Stimulated activated CD4-positive, alpha-beta T cell treated with anti-CD3 and anti-CD28 coated beads, Interleukin-2, amount 100 ng/mL, for 48 hours (primary cell): ENCODE data around the gene YDJC.
"Not testable (repeated sequence)": the region's sequence is repeated elsewhere in the genome, so short reads cannot be mapped to it uniquely, and the experiment has no call there.

Experiments used
- DNase-seq, 2 donors: peaks; one replicate each; pipeline ENCODE4 v3.0.0-alpha.2; 2020

The YDJC gene

DNA sequence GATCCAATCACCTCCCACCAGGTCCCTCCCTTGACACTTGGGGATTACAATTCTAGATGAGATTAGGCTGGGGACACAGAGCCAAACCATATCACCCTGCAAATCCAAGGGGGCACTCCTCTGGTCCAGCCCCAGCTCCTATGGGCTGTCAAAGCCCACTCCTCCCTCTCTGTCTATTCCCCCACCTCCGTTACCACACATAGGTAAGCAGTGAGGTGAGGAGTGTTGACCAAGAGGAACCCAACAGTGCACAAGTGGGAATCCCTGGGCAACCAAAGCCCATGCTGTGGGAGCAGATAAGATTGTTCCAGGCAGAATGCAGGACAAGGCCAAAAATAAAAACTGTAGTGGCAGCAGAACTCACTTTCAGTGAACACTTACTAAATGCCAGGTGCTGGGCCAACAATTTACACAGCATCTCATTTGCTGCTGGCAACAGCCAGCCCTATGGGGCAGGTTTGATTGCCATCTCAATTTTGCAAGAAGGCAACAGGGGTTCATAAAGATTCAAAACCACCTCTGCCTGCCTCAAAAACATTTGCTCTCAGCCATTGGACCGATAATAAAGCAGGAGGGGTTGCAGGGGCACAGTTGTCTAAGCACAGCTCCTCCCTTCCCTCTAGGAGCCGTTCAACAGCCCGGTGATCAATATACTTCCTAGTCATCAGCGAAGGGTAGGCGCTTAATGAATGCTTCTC, 21.1 kb upstream of the YDJC start:
- no peak for DNase-seq

DNA sequence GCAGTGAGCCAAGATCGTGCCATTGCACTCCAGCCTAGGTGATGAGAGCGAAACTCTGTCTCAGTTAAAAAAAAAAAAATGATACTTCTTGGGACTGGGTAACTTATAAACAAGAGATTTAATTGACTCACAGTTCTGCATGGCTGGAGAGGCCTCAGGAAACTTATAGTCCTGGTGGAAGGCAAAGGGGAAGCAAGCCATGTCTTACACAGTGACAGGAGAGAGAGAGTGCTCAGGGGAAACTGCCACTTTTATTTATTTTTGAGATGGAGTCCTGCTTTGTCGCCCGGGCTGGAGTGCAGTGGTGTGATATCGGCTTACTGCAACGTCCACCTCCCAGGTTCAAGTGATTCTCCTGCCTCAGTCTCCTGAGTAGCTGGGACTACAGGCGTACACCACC, 20.5 kb upstream of the YDJC start:
- no peak for DNase-seq

GRCh38 chr22:21646608-21647590, 17.1 kb upstream of the YDJC start:
- DNase-seq = peak; percentile 59 to 64

DNA sequence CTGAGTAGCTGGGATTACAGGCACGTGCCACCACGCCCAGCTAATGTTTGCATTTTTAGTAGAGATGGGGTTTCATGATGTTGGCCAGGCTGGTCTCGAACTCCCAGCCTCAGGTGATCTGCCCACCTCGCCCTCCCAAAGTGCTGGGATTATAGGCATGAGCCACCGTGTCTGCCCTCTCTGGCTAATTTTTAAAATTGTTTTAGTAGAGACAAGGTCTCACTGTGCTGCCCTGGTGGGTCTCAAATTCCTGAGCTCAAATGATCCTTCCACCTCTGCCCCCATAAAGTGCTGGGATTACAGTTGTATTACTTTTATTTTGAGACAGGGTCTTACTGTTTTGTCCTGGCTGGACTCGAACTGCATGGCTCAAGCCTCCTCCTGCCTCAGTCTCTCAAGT, 15.7 kb upstream of the YDJC start:
- DNase-seq = not testable (repeated sequence)

DNA sequence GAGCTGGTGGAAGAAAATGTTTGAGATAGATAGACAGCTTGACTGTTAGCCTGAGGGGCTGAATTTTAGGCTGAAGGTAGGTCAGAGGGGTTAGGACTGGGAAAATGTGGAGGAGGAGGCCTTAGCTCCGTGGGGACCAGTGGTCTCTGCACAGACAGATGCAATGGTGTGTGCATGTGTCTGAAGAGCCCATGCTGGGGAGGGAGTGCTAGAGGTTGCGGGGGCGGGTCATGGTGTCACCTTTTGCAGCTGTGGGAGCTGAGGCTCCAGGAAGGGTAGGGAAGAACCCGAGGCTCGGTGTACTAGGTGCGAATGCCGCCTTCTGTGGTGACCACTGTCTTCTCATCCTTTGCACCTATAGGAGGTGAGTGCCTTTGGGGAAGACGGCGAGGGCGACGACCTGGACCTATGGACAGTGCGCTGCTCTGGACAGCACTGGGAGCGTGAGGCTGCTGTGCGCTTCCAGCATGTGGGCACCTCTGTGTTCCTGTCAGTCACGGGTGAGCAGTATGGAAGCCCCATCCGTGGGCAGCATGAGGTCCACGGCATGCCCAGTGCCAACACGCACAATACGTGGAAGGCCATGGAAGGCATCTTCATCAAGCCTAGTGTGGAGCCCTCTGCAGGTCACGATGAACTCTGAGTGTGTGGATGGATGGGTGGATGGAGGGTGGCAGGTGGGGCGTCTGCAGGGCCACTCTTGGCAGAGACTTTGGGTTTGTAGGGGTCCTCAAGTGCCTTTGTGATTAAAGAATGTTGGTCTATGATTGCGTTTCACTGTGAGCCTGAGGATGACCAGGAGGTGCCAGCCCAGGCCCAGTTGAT, 13.9 kb upstream of the YDJC start:
- DNase-seq = no peak

GRCh38 chr22:21642584-21643448, 13.0 kb upstream of the YDJC start:
- peak; percentile 58 to 63 for DNase-seq

- peak; percentile 97 for DNase-seq
Measured at GRCh38 chr22:21641789-21642583, 12.2 kb upstream of the YDJC start, which contains the start of gene SDF2L1. TSS of gene SDF2L1 (plus strand) at chr22:21642302. CDS start at chr22:21642337, 35 bp downstream.

DNA sequence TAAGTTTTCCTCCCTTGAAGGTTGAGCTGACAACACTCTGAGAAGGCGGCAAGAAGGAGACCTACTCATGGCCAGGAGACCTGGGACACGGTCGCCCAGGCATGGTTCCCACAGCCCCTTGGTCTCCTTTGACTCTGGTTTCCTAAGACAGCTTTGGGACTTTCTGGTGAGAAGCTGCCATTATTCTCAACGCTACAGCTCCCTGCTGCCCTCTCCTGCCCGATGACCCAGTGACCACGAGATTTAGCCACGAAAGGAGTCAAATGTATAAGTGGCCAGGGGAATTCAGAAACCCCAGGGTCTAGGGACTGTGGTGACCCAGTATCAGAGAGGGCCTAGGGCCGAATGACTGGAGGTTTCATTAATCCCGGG, 11.6 kb upstream of the YDJC start:
- no peak for DNase-seq

DNA sequence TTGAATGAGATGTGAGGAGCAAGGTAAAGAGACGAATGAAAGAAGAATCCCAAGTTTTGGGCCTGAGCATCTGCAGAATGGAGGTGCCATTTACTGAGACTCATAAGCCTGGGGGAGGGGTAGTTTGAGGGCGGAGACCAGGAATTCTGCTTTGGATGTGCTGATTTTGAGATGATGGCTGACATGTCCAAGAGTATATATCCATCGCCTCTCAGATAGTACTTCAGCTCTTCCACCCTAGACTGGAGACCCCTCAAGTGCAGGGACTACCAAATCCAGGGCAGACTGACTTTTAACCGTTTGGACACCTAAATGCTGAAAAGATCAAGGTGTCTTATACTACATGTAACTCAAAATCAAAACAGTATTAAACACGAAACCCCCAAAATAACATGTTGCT, 11.0 kb upstream of the YDJC start:
- no peak for DNase-seq

- no peak for DNase-seq
Measured at GRCh38 chr22:21639359-21639758, 9.5 kb upstream of the YDJC start.

- not testable (repeated sequence) for DNase-seq
Measured at GRCh38 chr22:21637450-21637849, 7.6 kb upstream of the YDJC start.

DNA sequence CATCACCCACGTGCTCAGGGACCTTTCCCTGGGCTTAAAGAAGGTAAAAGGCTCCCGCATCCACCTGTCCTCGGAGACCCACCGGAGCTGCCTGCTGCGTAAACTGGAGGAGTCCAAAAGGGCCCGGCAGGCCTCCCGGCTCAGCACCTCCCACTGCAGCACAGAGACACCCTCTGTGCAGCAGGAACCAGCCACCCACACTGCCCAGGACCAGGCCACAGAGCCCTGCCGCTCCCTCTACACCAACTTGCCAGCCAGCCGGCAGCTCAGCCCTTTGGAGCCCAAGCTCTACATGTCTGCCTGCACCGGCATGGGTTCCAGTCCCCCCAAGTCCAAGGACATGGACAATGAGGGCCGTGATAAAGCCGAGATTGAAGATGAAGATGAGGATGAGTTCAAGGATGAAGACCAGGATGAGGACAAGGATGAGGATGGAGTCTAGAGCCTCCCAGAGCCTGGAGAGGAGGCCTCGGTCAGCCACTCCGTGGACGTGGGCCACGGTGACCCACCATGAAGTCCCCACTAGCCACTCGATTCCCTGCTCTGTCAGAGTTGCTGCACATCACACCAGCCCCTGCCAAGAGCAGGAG, 6.9 kb upstream of the YDJC start:
- no peak for DNase-seq

DNA sequence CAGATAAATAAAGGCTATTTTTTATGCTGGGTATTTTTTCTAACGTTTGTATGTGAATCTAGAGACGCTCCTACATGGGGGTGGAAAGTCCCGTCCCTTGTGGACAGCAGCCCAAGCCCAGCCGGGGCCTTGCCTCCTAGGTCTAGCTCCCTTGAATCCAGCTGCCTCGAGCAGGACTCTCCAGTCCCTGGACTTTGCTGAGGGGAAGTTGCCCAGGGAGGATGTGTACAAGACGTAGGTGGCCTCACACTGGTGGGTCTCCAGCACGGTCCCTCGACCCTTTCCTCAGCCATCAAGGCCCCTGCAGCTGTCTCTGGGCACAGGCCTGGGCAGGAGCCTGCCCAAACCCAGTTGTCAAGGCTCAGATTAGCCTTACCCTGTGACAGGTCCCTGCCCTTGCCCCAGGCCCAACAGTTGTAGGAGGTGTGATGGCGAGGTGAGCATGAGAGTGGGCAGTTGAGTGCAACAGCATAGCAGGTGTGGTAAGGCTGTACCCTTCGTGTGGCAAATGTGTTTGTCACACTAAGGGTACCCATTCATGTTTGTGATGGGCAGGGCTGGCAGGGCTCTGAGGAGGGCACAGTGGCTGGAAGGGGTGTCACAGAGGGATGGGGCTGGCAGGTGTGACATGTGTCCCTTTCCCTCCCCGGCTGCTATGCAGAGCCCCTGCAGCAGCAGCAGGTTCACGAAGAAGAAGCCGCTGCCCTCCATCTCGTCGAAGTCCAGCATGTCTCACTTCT, 6.1 kb upstream of the YDJC start:
- DNase-seq = no peak

- DNase-seq = no peak
Measured at GRCh38 chr22:21634844-21635243, 5.0 kb upstream of the YDJC start.

- DNase-seq = no peak
Measured at GRCh38 chr22:21634081-21634480, 4.3 kb upstream of the YDJC start.

- no peak for DNase-seq
Measured at GRCh38 chr22:21633481-21633880, 3.7 kb upstream of the YDJC start.

GRCh38 chr22:21632931-21633330, 3.1 kb upstream of the YDJC start:
- no peak for DNase-seq

DNA sequence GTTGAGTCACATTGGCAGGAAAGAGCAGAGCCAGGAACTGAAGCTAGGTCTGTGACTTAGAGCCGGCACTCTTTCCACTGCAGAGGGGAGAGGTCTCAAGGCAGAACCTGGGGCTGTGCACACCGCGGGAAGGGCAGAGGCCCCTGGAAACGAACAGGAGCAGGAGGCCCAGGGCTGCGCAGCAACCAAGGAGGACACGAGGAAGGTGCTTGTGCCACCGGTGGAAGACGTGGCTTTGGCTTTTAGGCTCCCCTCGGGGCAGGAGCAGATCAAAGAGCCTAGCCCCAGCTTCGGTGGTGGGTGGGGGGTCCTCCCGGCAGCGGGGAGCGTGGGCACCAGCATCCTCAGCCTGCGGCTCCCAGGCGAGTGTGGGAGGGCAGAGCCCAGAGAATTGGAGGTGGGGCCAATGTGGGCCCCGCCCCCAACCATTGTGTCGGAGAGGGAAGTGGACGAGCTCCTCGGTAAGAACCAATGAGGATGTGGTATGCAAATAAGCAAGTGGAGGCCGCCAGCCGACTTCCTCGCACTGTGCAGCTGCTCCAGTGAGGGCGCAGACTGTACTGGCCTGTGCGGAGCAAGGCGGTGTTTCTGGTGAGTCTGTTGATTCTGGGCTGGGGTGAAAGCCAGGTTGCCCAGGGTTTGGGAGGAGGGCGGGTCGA, 2.5 kb upstream of the YDJC start, which contains the start of gene CCDC116:
Gene CCDC116, plus strand, starts transcription at position 524 of the 659 bp plus-strand sequence. CDS start 422 bp downstream, outside the sequence.
- DNase-seq = peak in 1 of 2 donors; percentile 63

DNA sequence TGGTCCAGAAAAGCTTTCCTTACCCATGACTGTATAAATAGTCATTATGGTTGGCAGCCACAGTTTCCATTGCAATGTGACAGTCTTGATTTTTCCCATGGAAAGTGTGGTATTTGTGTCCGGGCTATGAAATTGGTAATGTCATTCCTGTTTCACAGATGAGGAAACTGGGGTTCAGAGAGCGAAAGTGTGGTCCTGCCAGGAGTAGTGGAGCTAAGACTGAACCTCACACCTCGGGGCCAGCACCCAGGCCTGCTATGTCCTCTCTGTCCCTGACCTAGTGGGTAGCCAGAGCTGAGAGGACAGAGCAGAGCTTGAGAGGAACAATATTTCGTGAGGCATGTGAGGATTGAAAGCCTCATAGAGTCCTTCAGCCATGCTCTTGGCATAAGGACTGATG, 1.2 kb upstream of the YDJC start:
- no peak for DNase-seq
